ENCODE data around the gene GALNT2.

GALNT2 gene

DNA sequence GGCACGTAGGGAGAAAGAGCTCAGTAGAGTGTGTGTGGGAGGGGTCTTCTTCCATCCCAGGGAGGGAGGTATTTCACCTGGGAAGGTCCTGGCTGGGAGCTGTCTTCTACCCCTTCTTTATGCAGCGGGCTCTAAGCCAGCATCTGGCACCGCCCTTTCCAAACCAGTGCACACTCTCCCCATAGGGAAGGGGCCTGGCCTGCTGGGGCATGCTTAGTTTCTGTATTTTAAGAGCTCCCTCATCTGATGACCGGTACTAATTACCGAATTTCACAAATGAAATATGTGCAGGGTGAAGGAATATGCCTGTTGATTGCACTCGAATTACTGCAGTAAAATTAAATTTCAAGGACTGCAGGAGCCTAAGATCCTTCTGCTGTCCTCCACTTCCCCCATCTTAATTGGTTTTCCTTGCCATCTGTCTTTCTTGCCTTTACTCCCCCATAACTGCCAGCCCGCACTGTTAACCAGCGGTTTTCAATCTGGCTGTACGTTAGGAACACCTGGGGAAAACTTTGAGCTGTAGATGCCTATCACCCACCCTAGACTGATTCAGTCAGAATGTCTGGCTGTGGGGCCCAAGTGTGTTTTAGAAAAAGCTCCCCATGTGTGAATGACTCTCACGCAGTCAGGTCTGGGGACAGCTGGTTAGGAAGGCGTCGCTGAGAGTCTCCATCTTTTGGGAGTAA, 20.1 kb downstream of the GALNT2 start:
- DNase-seq (ENCODE audit: insufficient read length, low spot score) (no peak), FAIRE-seq (no peak)

DNA sequence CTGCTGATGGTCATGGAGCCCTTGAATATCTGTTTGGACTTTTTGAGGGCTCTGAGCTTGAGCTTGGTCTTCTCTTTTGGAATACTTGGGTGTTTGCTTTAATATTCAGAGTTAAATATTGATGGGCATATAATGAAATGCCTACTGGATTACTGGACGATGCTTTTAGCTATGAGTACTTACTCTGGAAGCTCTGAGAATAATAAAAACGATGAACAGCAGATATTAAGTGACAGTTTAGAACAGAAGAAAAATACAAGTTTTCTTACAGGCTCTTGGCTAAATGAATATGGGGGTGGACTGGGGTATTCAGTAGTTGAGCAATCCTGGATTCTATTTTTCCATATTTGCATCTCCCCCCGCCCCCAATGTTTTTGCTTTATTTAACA, 20.7 kb downstream of the GALNT2 start:
- DNase-seq (ENCODE audit: insufficient read length, low spot score) (no peak), FAIRE-seq (no peak)

GRCh38 chr1:230090194-230090711, 23.2 kb downstream of the GALNT2 start:
- FAIRE-seq, result no peak

GRCh38 chr1:230091473-230092231, 24.6 kb downstream of the GALNT2 start:
- no peak for DNase-seq (ENCODE audit: insufficient read length, low spot score)
- FAIRE-seq, result no peak

More at GRCh38 chr1:230090194-230090711, 23.2 kb downstream of the GALNT2 start:
- peak; percentile 65 for DNase-seq (ENCODE audit: insufficient read length, low spot score)

DNA sequence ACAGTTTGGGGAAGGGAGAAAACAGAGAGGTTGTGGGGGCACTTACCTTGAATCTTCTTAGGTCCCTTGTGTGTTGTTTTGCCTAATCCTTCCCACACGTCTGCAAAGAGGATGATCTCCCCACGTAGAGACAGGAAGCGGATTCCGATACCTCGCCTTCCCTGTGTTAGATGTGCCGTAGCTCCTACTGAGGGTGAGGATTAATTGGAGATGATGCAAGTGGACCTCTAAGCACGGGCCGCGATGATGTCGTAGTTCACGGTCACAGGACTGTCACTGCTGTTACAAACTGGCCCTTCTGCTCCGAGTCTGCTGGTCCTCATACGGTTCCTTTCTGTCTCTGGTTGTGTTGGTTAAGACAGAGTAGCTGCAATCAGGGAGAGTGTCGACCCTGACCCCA, 27.7 kb downstream of the GALNT2 start:
- peak; percentile 23 for FAIRE-seq
- DNase-seq (ENCODE audit: insufficient read length, low spot score), result no peak

DNA sequence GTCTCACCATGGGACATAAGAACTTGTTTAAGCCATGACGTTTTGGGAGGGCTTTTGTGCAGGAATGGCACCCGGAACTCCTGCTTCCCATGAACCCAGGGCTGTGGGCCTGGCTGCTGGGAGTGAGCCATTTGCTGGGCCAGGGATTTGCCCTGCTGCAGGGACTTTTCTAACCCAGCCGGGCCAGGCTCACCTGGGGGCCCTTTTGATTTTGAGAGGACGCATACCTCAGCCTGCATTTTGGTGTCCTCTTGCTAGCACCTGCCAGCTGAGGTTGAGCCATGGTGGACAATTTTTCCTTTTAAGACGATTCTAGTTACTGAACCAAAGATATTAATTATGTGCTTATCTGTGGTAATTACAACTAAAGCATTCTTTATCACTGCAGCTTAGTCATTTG, 28.9 kb downstream of the GALNT2 start:
- no peak for FAIRE-seq
- no peak for DNase-seq (ENCODE audit: insufficient read length, low spot score)

DNA sequence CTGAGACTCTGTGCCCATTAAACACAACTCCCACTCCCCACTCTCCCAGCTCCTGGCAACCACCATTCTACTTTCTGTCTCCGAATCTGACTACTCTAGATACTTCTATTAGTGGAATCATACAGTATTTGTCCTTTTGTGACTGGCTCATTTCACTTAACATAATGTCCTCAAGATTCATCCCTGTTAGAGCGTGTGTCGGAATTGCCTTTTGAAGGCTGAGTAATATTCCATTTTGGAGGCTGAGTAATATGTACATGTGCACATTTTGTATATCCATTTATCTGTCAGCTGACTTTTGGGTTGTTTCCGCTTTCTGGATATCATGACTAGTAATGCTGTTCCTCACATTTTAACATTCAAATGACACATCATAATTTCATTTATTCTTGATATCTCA, 30.3 kb downstream of the GALNT2 start:
- DNase-seq (ENCODE audit: insufficient read length, low spot score) (no peak), FAIRE-seq (no peak)

DNA sequence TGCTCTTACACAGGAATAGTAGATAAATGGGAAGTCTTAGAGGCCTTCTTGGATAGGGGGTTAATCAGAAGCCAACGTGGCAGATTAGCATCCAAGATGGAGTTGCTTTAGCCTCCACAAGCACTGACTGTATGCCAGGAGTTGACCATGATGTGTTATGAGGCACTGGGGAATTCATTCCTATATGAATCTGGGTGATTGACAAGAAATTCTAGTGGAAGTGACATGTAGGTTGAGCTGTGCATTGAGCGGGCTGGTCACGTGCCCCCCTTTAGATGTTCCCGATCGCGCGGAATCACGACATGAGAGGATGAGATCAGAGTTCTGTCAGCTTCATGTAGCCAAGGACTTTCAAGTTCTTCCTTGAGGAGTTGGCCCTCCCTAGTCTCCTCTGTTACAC, 31.7 kb downstream of the GALNT2 start:
- no peak for DNase-seq (ENCODE audit: insufficient read length, low spot score)
- FAIRE-seq, result no peak

DNA sequence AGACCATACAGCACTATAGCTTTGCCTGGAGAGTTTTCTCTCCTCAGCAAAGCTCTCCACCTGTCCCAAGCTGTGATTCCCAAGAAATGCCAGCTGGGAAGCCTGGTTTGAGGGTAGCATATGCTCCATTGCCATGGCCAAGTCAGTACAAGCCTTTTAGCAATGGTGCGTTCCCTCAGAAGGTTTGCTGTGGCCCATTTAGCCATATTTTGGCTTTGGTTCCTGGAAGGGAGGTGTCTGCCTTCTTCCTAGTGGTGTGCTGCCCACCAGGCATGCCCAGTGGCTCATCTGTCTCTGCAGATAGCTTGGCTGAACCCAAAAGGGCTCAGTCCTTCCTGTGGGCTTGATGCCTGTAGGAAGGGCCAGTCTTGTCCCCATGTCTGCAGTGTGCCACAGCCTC, 32.4 kb downstream of the GALNT2 start:
- DNase-seq (ENCODE audit: insufficient read length, low spot score) (no peak), FAIRE-seq (no peak)

- no peak for FAIRE-seq
- DNase-seq (ENCODE audit: insufficient read length, low spot score), result no peak
These were observed 33.9 kb downstream of the GALNT2 start for GRCh38 chr1:230100932-230101331.

DNA sequence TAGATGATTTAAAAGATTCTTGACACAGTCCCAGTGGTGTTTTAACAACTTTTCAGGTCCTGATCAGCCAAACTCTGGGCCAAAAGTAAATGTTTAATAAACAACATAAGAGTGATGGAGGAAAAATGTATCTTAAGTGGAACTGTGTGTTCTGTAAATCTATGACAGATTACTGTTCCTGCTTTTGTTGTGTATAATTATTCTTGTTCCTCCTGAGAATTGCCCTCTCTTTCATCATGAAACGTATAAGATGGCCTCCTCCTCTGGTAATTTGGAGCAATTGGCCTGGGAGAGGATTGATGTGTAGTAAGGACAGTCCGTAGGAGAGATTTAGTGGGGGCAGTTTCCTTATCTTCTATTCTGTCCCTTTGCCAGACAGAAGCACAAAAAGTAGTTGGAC, 34.5 kb downstream of the GALNT2 start:
- FAIRE-seq (no peak), DNase-seq (ENCODE audit: insufficient read length, low spot score) (no peak)

- DNase-seq (ENCODE audit: insufficient read length, low spot score) (no peak), FAIRE-seq (no peak)
These were observed 35.0 kb downstream of the GALNT2 start for GRCh38 chr1:230102046-230102445.

GRCh38 chr1:230102472-230102871, 35.4 kb downstream of the GALNT2 start:
- FAIRE-seq, result no peak

GRCh38 chr1:230103306-230104173, 36.5 kb downstream of the GALNT2 start:
- no peak for FAIRE-seq
- DNase-seq (ENCODE audit: insufficient read length, low spot score), result no peak

More at GRCh38 chr1:230102472-230102871, 35.4 kb downstream of the GALNT2 start:
- DNase-seq (ENCODE audit: insufficient read length, low spot score), result no peak

DNA sequence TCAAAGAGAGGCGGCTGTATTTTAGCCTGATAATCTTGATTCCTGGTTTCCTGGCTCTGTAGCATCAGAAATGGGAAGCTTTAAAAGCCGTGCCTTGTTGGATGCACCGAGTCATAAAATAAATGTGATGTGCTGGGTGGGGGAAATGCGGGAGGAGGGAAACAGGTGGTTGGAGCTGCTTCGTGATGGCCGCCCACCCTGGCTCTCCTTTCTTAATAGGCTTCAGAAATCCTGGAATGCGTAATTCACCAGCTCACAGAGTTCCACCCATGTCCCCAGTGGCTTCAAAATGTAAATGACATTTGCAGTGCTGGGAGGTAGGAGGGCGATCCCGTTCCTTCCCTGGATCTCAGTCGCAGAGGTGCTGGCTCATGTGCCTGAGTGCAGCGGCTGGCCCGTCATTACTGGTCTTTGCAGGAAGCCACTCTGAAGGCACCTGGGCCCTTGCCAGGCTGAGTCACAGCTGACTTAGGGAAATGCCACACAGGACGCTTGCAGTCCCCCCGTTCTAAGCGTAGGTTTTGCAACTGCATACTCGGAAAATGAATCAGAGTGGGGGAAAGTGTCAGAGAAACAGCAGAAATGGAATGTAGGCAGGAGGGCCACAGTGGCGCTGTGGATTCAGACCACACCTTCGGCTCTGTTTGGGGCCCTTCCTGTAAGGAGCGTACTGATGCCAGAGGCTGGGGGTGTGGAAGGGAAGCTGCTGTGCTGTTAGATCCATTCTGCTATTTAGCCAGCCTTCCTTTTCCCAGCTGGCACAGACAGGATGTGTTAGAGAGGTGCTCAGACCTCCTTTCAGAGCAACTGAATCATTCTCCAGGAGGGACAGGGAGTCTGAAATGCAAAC, 37.6 kb downstream of the GALNT2 start:
- DNase-seq (ENCODE audit: insufficient read length, low spot score) (peak; percentile 95), FAIRE-seq (peak; percentile 73)

DNA sequence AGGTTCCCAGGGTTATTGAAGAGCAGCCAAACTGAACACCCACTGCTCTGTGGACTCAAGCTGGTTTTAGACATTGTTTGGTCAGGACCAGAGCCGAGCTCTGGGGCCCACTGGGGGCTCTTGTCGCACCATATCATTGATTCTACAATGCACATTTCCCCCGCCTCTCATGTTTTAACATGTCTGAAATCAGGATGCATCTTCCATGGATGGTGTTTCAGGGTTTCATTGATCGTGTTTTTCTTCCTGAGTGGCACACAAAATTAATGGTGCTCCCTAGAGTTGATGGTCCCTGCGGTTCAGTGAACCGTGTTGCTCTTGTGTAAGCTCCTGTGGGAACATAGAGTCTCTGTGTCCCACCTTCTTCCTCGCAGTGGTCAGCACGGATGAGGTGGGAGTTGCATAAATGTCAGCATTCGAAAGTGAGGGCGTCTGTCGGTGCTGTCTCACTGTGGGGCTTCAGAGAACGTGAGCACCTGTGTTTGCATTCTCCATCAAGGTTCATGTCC, 38.3 kb downstream of the GALNT2 start:
- no peak for FAIRE-seq

GRCh38 chr1:230105754-230106625, 39.0 kb downstream of the GALNT2 start:
- no peak for FAIRE-seq

More for the DNA sequence above, 38.3 kb downstream of the GALNT2 start:
- DNase-seq (ENCODE audit: insufficient read length, low spot score), result no peak

GRCh38 chr1:230107941-230108340, 40.9 kb downstream of the GALNT2 start:
- DNase-seq (ENCODE audit: insufficient read length, low spot score), result no peak
- FAIRE-seq, result no peak

More at GRCh38 chr1:230105754-230106625, 39.0 kb downstream of the GALNT2 start:
- DNase-seq (ENCODE audit: insufficient read length, low spot score), result peak; percentile 59

- FAIRE-seq (no peak), DNase-seq (ENCODE audit: insufficient read length, low spot score) (no peak)
These were observed 41.5 kb downstream of the GALNT2 start for GRCh38 chr1:230108580-230108979.
